Fibroblast of peridontal ligament (primary cell): ENCODE results near the gene PLAU.
"Not testable (repeated sequence)": the region's sequence is repeated elsewhere in the genome, so short reads cannot be mapped to it uniquely, and the experiment has no call there.

Experiments used
- DNase-seq: peaks from one replicate; pipeline ENCODE4 v3.0.0-alpha.2; 2010; ENCODE audit errors: extremely low read depth

PLAU gene

GRCh38 chr10:73950155-73950948 is 39.4 kb downstream of the PLAU start:
- DNase-seq, result peak; percentile 61

- peak; percentile 84 for DNase-seq
Measured at GRCh38 chr10:73953665-73954064, 42.7 kb downstream of the PLAU start.

- DNase-seq, result no peak
Measured at GRCh38 chr10:73954737-73955136, 43.8 kb downstream of the PLAU start.

- no peak for DNase-seq
Measured at GRCh38 chr10:73955719-73956118, 44.8 kb downstream of the PLAU start.

- peak; percentile 70 for DNase-seq
Measured at GRCh38 chr10:73956476-73957359, 45.8 kb downstream of the PLAU start.

- peak; percentile 62 for DNase-seq
Measured at GRCh38 chr10:73959484-73960243, 48.7 kb downstream of the PLAU start.

- no peak for DNase-seq
Measured at GRCh38 chr10:73962386-73962785, 51.5 kb downstream of the PLAU start.

- DNase-seq, result not testable (repeated sequence)
Measured at GRCh38 chr10:73963533-73963932, 52.6 kb downstream of the PLAU start.

GRCh38 chr10:73964743-73965142 is 53.8 kb downstream of the PLAU start:
- no peak for DNase-seq

- DNase-seq, result not testable (repeated sequence)
Measured at GRCh38 chr10:73965267-73965889, 54.4 kb downstream of the PLAU start.

GRCh38 chr10:73965890-73966768 is 55.2 kb downstream of the PLAU start:
- DNase-seq, result peak; percentile 100

- DNase-seq, result no peak
Measured at GRCh38 chr10:73967022-73967429, 56.1 kb downstream of the PLAU start.
